Prostate gland (tissue), 2 donors: ENCODE data around the gene ARHGEF12. TPM values are rescaled to one million over a fixed set of nuclear protein-coding genes. Genes with fewer than 3 reads are reported as not detected.

Experiments
- DNase-seq: peaks from one replicate; pipeline ENCODE4 v3.0.0-alpha.2; 2019; ENCODE audit warnings: low spot score
- H3K27ac ChIP-seq, 2 donors: fragments of 200-600 bp; sonication (generic); 2 replicates each; pipeline ENCODE4 v1.5.1; 2017 to 2019
- H3K27me3 ChIP-seq: fragments of 200-600 bp; sonication (generic); replicated peaks from 2 replicates; pipeline ENCODE4 v1.5.1; 2019; ENCODE audit not compliant: insufficient read depth
- H3K36me3 ChIP-seq, 2 donors: fragments of 200-600 bp; sonication (generic); 1 replicate in 1 of 2; 2 replicates in 1 of 2; pipeline versions ENCODE4 v1.5.1 to v1.8.1; 2017 to 2019
- H3K4me1 ChIP-seq: fragments of 200-600 bp; sonication (generic); replicated peaks from 2 replicates; pipeline ENCODE4 v1.5.1; 2019
- H3K4me3 ChIP-seq, 2 donors: fragments of 200-600 bp; sonication (generic); 2 replicates each; pipeline ENCODE4 v1.5.1; 2017 to 2019
- H3K9me3 ChIP-seq: fragments of 200-600 bp; sonication (generic); 2 replicates; pipeline ENCODE4 v1.5.1; 2017
- POLR2A ChIP-seq: fragments of 450-650 bp; IDR thresholded peaks from one replicate; pipeline ENCODE4 v1.6.1; 2016; ENCODE audit warnings: antibody characterized with exemption, mild to moderate bottlenecking
- POLR2AphosphoS5 ChIP-seq: sonication (generic); formaldehyde crosslinking; IDR thresholded peaks from one replicate; pipeline ENCODE4 v1.6.1; 2017; ENCODE audit warnings: antibody characterized with exemption
- WGBS: methylation state at CpG from one replicate; pipeline ENCODE4 v1.1.5; 2018; 5-methylcytosine and 5-hydroxymethylcytosine counted together
- intact Hi-C: fragments of 100-400 bp; cut with DNase I; formaldehyde crosslinking; loops from one replicate; pipeline ENCODE4 v1.14.2; 2022
- total RNA-seq, 2 donors: library from RNA; depleted of rRNA; stranded (reverse); fragments of >200 nt; gene quantifications; one replicate each; pipeline ENCODE4 v1.1.0, GENCODE V29; 2016
- TF ChIP-seq, protein P1 (sequence below), 4 experiments: fragments of 200-600 bp in 2 of 4; fragments of 450-650 bp in 2 of 4; sonication (generic) in 2 of 4; IDR thresholded peaks; 1 replicate in 3 of 4; 2 replicates in 1 of 4; pipeline ENCODE4 v1.5.1; 2016 to 2019; ENCODE audit warnings: antibody characterized with exemption in 4 of 4, mild to moderate bottlenecking in 2 of 4, moderate library complexity in 2 of 4

The ARHGEF12 gene
- total RNA-seq, 2 donors from 2014 or later, result 86.2 to 96.5 TPM

DNA sequence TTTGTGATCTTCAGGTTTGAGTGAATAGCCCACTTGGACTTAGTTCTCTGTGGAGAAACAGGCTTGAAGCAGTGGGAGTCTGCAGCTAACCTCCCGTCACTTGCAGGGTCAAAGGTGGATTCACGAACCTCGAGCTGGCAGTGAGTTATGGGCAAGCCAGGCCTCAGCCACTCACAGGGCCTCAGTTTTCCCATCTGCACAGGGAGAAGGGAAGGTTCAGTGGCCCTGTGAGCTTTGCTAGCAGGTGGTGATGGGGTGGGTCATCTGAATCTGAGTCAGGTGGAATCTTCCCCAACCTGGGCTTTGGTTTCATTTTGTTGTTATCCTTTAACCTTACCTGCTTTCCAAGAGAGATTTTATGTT lies 88.7 kb downstream of the ARHGEF12 start:
- Histone ChIP-seq H3K4me1 (no peaks in the 10 kb centered on the region), H3K4me3 (no peak overlapping the region), H3K27me3 (no peaks in the 10 kb centered on the region), H3K27ac (no peak overlapping the region), H3K36me3 (no peaks in the 10 kb centered on the region), H3K9me3 (no peaks in the 10 kb centered on the region)
- intact Hi-C loops, result no loop called here
- no peak for DNase-seq
- WGBS, result 84% methylated on average over 3 of the region's 3 CpGs
- no peak for TF ChIP-seq POLR2A
- TF ChIP-seq, protein P1, sequence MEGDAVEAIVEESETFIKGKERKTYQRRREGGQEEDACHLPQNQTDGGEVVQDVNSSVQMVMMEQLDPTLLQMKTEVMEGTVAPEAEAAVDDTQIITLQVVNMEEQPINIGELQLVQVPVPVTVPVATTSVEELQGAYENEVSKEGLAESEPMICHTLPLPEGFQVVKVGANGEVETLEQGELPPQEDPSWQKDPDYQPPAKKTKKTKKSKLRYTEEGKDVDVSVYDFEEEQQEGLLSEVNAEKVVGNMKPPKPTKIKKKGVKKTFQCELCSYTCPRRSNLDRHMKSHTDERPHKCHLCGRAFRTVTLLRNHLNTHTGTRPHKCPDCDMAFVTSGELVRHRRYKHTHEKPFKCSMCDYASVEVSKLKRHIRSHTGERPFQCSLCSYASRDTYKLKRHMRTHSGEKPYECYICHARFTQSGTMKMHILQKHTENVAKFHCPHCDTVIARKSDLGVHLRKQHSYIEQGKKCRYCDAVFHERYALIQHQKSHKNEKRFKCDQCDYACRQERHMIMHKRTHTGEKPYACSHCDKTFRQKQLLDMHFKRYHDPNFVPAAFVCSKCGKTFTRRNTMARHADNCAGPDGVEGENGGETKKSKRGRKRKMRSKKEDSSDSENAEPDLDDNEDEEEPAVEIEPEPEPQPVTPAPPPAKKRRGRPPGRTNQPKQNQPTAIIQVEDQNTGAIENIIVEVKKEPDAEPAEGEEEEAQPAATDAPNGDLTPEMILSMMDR (IDR thresholded peaks at IDR 0.05), result no peak
- no peak for TF ChIP-seq POLR2AphosphoS5

DNA sequence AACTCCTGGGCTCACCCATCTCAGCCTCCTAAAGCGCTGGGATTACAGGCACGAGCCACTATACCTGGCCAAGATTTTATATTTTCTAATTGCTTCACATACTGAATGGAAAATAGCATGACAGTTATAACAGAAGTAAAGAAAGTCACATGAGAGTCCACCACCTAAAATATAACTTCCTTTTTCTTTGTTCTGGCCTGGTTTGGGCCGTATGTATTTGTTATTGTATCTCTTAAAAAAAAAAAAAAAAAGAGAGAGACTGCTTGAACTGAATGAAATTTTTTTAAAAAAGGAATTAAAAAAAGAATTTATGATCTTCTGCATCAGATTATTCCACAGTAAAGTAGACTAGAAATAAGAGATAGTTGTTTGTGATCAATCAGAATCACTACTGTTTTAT lies 89.3 kb downstream of the ARHGEF12 start:
- DNase-seq, result no peak
- TF ChIP-seq POLR2A, result no peak
- TF ChIP-seq POLR2AphosphoS5, result no peak
- TF ChIP-seq, protein P1 (IDR thresholded peaks at IDR 0.05), result no peak
- no peak overlapping the region for H3K27ac ChIP-seq
- WGBS, result 81% methylated on average over 3 of the region's 3 CpGs
- H3K9me3 ChIP-seq, result no peaks in the 10 kb centered on the region
- intact Hi-C loops, result no loop called here
- no peaks in the 10 kb centered on the region for H3K27me3 ChIP-seq
- no peak overlapping the region for H3K4me3 ChIP-seq
- no peaks in the 10 kb centered on the region for H3K36me3 ChIP-seq
- H3K4me1 ChIP-seq, result no peaks in the 10 kb centered on the region

DNA sequence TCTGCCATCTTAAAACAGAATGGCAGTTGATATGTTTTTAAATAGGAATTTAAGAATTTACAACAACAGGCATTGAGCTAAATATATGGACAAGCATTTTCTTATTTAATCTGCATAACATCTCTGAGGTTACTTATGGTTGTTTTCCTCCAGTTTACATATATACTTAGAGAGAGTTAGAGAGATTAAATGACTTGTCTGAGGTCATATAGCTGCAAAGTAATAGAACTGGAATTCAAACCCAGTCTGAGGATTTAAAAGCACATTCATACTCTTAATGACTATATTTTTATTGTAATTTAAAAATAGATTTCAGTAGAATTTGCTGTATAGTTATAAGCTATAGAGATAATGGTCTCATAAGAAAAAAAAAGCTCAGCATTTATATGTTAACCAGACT lies 93.9 kb downstream of the ARHGEF12 start:
- intact Hi-C loops, result loop anchor here (5.0 kb wide), 1 partner anchor 93 kb away; the partner anchor contains the start of gene ARHGEF12
- no peak for TF ChIP-seq POLR2A
- Histone ChIP-seq H3K9me3 (no peaks in the 10 kb centered on the region), H3K27me3 (no peaks in the 10 kb centered on the region), H3K4me1 (no peaks in the 10 kb centered on the region), H3K4me3 (no peak overlapping the region), H3K36me3 (no peaks in the 10 kb centered on the region), H3K27ac (no peak overlapping the region)
- no peak for DNase-seq

DNA sequence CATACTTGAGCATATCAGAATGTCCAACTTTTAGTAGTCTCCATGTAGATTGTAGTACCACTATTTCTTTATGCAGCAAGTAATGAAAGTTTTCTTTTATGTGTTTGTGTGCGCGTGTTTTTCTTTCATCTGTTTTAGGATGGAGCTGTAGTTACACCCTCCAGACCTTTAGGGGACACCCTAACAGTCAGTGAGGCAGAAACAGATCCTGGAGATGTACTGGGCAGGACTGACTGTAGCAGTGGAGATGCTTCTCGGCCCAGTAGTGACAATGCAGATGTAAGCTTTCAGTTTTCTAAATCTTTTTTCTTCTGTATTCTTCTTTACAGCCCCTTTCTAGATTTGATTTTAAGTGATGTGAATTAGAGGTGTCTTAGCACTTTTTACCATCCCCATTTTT lies 95.4 kb downstream of the ARHGEF12 start:
- whole genome bisulfite sequencing, result 87% methylated on average over 3 of the region's 3 CpGs
- H3K27ac ChIP-seq, result peak overlapping the region in 1 of 2 donors; percentile 9
- intact Hi-C loops, result loop anchor here (5.0 kb wide), 1 partner anchor 94 kb away; the partner anchor contains the start of gene ARHGEF12
- H3K27me3 ChIP-seq, result no peaks in the 10 kb centered on the region
- no peaks in the 10 kb centered on the region for H3K4me1 ChIP-seq
- DNase-seq, result no peak
- TF ChIP-seq, protein P1 (IDR thresholded peaks at IDR 0.05), result no peak
- TF ChIP-seq POLR2A (no peak), POLR2AphosphoS5 (no peak)
- H3K4me3 ChIP-seq, result no peak overlapping the region
- H3K9me3 ChIP-seq, result no peaks in the 10 kb centered on the region
- no peaks in the 10 kb centered on the region for H3K36me3 ChIP-seq

DNA sequence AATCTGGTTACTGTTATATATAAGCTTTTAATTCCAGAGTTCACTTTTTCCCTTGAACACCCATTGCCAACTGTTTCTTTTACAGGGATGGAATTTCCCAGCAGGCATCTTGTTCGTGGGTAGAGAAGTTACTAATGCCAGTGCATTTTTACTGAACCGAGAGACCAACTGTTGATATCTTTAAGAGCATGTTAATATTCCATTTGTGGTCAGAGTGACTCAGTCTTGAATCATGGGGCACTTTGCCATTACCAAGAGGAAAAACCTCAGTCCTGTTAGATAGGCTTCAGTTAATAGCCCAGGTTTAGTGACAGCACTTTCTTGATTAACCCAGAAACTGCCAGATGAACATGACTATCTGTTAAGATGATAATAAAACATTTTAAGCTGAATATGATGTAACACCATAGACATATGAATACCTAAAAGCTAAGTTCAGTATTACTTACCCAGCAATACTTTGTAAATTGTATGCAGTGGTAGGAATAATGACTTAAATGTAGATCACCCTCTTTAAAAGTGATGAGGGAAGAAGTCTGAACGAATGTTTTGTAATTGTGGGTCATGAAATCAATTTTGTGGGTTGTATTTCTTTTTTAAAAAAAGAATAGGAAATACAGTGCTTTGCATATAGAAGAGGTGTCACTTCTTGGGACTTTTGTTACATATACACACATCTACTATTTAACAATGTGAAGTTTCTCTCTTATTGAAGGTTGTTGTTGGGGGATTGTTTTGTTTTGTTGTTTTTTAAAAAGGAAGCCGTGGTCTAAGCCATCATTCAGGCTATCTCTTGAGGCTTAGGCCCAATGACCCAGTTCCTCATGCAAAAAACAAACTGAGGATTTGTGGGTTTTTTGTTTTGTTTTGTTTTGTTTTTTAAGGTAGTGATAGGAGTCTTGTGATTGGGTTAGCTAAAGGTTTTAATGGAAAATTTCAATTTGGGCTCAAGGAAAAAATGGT lies 96.1 kb downstream of the ARHGEF12 start:
- Histone ChIP-seq H3K27ac (peak overlapping the region in 1 of 2 donors; percentile 9), H3K27me3 (no peaks in the 10 kb centered on the region), H3K4me1 (no peaks in the 10 kb centered on the region), H3K9me3 (no peaks in the 10 kb centered on the region), H3K4me3 (no peak overlapping the region), H3K36me3 (no peaks in the 10 kb centered on the region)
- peak; percentile 66 for DNase-seq
- intact Hi-C loops, result loop anchor here (5.0 kb wide), 1 partner anchor 95 kb away; the partner anchor contains the start of gene ARHGEF12
- TF ChIP-seq POLR2AphosphoS5 (peak; percentile 89), POLR2A (no peak)
- TF ChIP-seq, protein P1 (IDR thresholded peaks at IDR 0.05), result no peak
- 42% methylated on average over 4 of the region's 4 CpGs for WGBS
